Astrocyte of the spinal cord (primary cell): Measurements from ENCODE around the gene KDM1A.

ENCODE experiments used
- DNase-seq: peaks from one replicate; pipeline ENCODE4 v3.0.0; 2011; ENCODE audit warnings: low read depth, low spot score
- H3K4me3 ChIP-seq: 2 replicates; pipeline ENCODE4 v1.5.1; 2011; ENCODE audit warnings: low read depth, mild to moderate bottlenecking, low read length, moderate library complexity
- in situ Hi-C: cut with HindIII; loops from 2 replicates; pipeline ENCODE4 v1.10.0; 2017; ENCODE audit warnings: low sequenced_read_pairs
- TF ChIP-seq, protein P1 (sequence below): IDR thresholded peaks from 2 replicates; pipeline ENCODE4 v1.5.1; 2012; ENCODE audit warnings: low read depth, mild to moderate bottlenecking, low read length, inconsistent platforms

Gene KDM1A

DNA sequence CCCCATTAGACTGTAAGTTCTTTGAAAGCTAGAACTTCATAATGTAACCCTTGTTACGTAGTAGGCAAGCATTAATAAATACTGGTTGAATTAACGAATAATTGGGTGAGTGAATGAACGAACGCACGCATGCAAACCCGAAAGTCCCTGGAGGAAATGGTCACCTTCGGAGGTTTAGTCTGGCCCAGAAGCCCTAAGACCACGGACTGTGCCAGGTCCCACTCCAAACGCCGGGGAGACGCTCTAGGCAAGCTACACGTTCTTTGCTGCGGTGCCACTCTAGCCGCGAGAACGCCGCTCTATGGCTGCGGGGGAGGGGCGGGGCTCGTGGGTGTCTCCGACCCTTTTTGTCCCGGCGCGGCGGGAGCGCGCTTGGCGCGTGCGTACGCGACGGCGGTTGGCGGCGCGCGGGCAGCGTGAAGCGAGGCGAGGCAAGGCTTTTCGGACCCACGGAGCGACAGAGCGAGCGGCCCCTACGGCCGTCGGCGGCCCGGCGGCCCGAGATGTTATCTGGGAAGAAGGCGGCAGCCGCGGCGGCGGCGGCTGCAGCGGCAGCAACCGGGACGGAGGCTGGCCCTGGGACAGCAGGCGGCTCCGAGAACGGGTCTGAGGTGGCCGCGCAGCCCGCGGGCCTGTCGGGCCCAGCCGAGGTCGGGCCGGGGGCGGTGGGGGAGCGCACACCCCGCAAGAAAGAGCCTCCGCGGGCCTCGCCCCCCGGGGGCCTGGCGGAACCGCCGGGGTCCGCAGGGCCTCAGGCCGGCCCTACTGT, at the start of gene KDM1A:
Gene KDM1A, plus strand, starts transcription at position 375 of the 769 bp plus-strand sequence. Its CDS starts 129 bp downstream, at position 504.
- TF ChIP-seq, protein P1, sequence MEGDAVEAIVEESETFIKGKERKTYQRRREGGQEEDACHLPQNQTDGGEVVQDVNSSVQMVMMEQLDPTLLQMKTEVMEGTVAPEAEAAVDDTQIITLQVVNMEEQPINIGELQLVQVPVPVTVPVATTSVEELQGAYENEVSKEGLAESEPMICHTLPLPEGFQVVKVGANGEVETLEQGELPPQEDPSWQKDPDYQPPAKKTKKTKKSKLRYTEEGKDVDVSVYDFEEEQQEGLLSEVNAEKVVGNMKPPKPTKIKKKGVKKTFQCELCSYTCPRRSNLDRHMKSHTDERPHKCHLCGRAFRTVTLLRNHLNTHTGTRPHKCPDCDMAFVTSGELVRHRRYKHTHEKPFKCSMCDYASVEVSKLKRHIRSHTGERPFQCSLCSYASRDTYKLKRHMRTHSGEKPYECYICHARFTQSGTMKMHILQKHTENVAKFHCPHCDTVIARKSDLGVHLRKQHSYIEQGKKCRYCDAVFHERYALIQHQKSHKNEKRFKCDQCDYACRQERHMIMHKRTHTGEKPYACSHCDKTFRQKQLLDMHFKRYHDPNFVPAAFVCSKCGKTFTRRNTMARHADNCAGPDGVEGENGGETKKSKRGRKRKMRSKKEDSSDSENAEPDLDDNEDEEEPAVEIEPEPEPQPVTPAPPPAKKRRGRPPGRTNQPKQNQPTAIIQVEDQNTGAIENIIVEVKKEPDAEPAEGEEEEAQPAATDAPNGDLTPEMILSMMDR: peak; percentile 40
- DNase-seq: peak; percentile 99
- in situ Hi-C loops: no loop called here
- peak within 1 kb of the TSS; percentile 95 for H3K4me3 ChIP-seq

DNA sequence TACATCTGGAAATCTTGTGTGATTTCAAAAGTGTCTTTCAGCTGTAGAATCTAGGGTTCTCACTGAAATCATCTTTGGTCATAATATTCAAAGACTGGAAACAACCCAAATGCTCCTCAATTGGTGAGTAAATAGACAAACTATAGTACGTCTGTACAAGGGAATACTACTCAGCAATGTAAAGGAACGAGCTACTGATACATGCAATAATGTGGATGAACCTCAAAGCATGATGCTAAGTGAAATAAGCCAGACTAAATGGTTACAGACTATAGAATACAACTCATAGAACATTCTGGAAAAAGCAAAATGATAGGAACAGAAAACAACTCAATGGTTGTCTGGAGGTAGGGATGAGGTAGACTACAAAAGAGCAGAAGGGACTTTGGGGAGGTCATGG, 49.2 kb upstream of the KDM1A start:
- no peak overlapping the region for H3K4me3 ChIP-seq
- TF ChIP-seq, protein P1: no peak
- in situ Hi-C loops: no loop called here
- no peak for DNase-seq

DNA sequence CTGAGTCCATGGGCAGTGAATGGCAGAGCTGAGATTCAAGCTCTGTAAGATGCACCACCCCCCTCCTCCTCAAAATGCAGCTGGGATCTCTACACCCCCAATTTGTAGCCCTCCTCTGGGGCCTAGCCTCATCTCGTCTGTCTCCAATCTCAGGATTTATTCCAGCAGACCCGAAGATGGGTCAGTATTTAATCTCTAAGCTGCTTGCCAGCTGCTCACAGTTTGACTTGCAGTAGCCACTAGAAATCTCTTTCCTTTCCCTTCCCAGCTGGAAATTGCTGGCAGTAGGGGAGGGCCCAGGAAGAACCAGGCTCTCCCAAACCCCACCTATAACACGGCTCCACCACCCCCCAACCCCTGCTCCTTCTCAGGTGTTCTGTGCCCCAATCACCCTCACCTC, 48.1 kb upstream of the KDM1A start:
- TF ChIP-seq, protein P1: no peak
- no peak overlapping the region for H3K4me3 ChIP-seq
- no peak for DNase-seq
- in situ Hi-C loops: no loop called here

DNA sequence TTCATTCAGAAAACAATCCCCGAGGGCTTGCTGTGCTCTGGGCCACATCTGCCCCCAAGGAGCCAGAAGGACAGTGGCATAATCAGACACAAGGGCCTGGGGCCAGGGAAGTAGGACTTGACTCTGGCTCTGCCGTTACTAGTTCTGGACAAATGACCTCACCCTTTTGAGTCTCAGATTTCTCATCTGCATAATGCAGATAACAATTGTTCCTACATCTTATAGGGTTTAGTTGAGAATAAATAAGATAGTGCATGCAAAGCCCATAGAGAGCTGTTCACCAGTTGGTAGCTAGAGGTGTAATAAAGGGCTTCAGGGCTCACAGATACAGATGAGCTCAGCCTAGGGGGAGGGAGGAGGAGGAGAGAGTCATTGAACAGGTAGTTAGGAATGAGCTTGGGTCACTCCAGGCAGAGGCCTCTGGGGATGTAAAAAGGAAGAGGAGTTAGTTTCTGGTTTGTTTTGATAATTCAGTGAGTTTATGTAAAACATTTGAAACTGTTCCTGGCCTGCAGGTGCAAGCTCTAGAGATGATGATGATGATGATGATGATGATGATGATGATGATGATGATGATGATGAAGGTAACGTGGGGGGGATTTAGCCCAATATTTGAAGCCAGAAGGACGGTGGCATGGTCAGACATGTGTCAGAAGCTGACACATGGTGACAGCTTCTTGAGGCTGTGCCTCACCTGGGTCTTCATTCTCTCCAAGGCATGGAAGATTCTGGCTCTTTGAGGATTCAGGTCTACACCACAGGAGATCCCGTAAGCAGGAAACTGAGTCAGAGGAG, 47.5 kb upstream of the KDM1A start:
- TF ChIP-seq, protein P1: no peak
- H3K4me3 ChIP-seq: no peak overlapping the region
- in situ Hi-C loops: no loop called here
- DNase-seq: no peak

DNA sequence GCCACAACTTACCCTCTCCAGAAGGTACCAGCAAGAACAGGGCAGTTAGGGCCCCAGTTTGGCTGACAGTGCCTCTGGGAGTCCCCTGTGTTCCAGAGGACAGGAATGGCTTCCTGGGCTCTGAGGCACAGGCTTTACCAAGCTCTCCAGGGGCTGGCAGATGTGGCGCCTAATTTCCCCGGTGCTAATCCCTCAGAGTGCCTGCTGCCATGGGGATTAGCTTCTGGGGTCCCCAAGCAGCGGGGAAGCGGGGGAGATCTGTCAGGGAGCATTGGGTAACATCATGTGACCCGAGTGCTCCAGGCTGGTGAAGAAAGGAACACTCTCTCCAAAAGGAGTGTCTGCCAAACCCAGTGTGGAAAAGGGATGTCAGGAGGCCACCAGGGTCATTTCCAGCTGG, 46.5 kb upstream of the KDM1A start, which contains the start of gene LACTBL1:
Gene LACTBL1, minus strand, starts transcription at position 107 of the 400 bp plus-strand sequence. CDS start 550 bp downstream, outside the sequence.
- TF ChIP-seq, protein P1: no peak
- in situ Hi-C loops: no loop called here
- DNase-seq: no peak
- no peak within 1 kb of the TSS for H3K4me3 ChIP-seq

DNA sequence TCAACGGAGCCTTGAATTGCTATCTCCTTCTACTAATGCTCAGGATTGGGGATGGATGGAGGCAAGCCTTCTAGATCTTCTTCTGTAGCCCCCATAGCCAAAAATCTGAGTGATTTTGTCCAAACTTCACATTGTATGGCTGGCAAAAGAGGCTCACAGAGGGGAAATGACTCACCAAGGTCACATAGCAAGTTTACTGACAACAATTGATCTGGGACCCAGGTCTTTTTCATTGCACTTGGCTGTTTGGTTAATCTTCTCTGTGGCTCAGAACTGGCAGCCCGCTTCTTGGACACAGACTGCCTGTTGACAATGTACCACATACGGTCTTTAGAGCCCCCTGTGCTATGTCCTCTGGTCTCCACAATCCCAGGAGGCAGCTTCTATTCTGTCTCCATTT, 43.6 kb upstream of the KDM1A start:
- TF ChIP-seq, protein P1: no peak
- H3K4me3 ChIP-seq: no peak overlapping the region
- in situ Hi-C loops: no loop called here
- no peak for DNase-seq
